Activated naive CD8-positive, alpha-beta T cell treated with anti-CD3 and anti-CD28 coated beads, Interleukin-2, amount 50 U/mL, for 24 hours (primary cell): ENCODE data around the gene DOCK8.

Experiments
- ATAC-seq: fragments of 150-1000 bp; cut with Tn5 transposase; one replicate; pipeline ENCODE4 v1.10.0; 2021
- DNase-seq: peaks from one replicate; pipeline ENCODE4 v3.0.0; 2021
- H3K27ac Mint-ChIP-seq: one replicate; pipeline ENCODE4 v1.8.0; 2021; ENCODE audit warnings: mild to moderate bottlenecking, mixed read lengths
- H3K27me3 Mint-ChIP-seq: one replicate; pipeline ENCODE4 v1.8.0; 2021; ENCODE audit warnings: mixed read lengths
- H3K36me3 Mint-ChIP-seq: one replicate; pipeline ENCODE4 v1.8.0; 2021; ENCODE audit warnings: low read depth, mixed read lengths
- H3K4me1 Mint-ChIP-seq: one replicate; pipeline ENCODE4 v1.8.0; 2021; ENCODE audit warnings: mixed read lengths
- H3K4me3 Mint-ChIP-seq: one replicate; pipeline ENCODE4 v1.8.0; 2021; ENCODE audit warnings: mild to moderate bottlenecking, moderate library complexity, mixed read lengths
- H3K9me3 Mint-ChIP-seq: one replicate; pipeline ENCODE4 v1.8.0; 2021; ENCODE audit warnings: mixed read lengths

The DOCK8 gene

GRCh38 chr9:494764-495163 lies 280.1 kb downstream of the DOCK8 start:
- no peaks in the 10 kb centered on the region for H3K36me3 Mint-ChIP-seq
- DNase-seq: no peak
- H3K9me3 Mint-ChIP-seq: no peaks in the 10 kb centered on the region
- H3K4me3 Mint-ChIP-seq: no peak overlapping the region
- no peak for ATAC-seq
- no peak overlapping the region for H3K27ac Mint-ChIP-seq
- H3K27me3 Mint-ChIP-seq: no peaks in the 10 kb centered on the region
- no peaks in the 10 kb centered on the region for H3K4me1 Mint-ChIP-seq

GRCh38 chr9:495739-496138 lies 281.1 kb downstream of the DOCK8 start:
- peak; percentile 46 for ATAC-seq
- DNase-seq: no peak
- H3K4me3 Mint-ChIP-seq: no peak overlapping the region
- H3K4me1 Mint-ChIP-seq: peaks cover 4% of the 10 kb centered on the region
- H3K27me3 Mint-ChIP-seq: no peaks in the 10 kb centered on the region
- H3K36me3 Mint-ChIP-seq: no peaks in the 10 kb centered on the region
- no peaks in the 10 kb centered on the region for H3K9me3 Mint-ChIP-seq
- no peak overlapping the region for H3K27ac Mint-ChIP-seq

GRCh38 chr9:503326-503725 lies 288.7 kb downstream of the DOCK8 start:
- Mint-ChIP-seq H3K36me3 (peaks cover 2% of the 10 kb centered on the region), H3K4me1 (peaks cover 20% of the 10 kb centered on the region), H3K27ac (peak overlapping the region; percentile 35), H3K9me3 (no peaks in the 10 kb centered on the region), H3K4me3 (peak overlapping the region; percentile 79), H3K27me3 (peaks cover 22% of the 10 kb centered on the region)
- DNase-seq: no peak
- ATAC-seq: no peak

- peak within 1 kb of the TSS; percentile 79 for H3K4me3 Mint-ChIP-seq
- peak; percentile 82 for ATAC-seq
- DNase-seq: peak; percentile 73
- H3K9me3 Mint-ChIP-seq: no peaks in the 10 kb centered on the region
- peaks cover 22% of the 10 kb centered on the region for H3K27me3 Mint-ChIP-seq
- peaks cover 20% of the 10 kb centered on the region for H3K4me1 Mint-ChIP-seq
- H3K27ac Mint-ChIP-seq: peak within 1 kb of the TSS; percentile 35
- H3K36me3 Mint-ChIP-seq: peaks cover 2% of the 10 kb centered on the region
Measured at GRCh38 chr9:503881-504852, 289.5 kb downstream of the DOCK8 start, which contains the start of gene KANK1. Gene KANK1 (plus strand): TSS chr9:504695.

GRCh38 chr9:504921-505740 lies 290.5 kb downstream of the DOCK8 start:
- DNase-seq (peak; percentile 21), ATAC-seq (peak; percentile 16)
- Mint-ChIP-seq H3K4me1 (peaks cover 20% of the 10 kb centered on the region), H3K27ac (no peak overlapping the region), H3K27me3 (peaks cover 22% of the 10 kb centered on the region), H3K36me3 (peaks cover 4% of the 10 kb centered on the region), H3K4me3 (peak overlapping the region; percentile 70), H3K9me3 (no peaks in the 10 kb centered on the region)

GRCh38 chr9:505741-506059 lies 291.0 kb downstream of the DOCK8 start:
- no peak overlapping the region for H3K27ac Mint-ChIP-seq
- peaks cover 17% of the 10 kb centered on the region for H3K4me1 Mint-ChIP-seq
- H3K36me3 Mint-ChIP-seq: peaks cover 4% of the 10 kb centered on the region
- peak overlapping the region; percentile 70 for H3K4me3 Mint-ChIP-seq
- ATAC-seq: no peak
- no peaks in the 10 kb centered on the region for H3K9me3 Mint-ChIP-seq
- H3K27me3 Mint-ChIP-seq: peaks cover 22% of the 10 kb centered on the region
- DNase-seq: no peak

- no peak overlapping the region for H3K4me3 Mint-ChIP-seq
- H3K4me1 Mint-ChIP-seq: peaks cover 15% of the 10 kb centered on the region
- peaks cover 4% of the 10 kb centered on the region for H3K36me3 Mint-ChIP-seq
- no peak overlapping the region for H3K27ac Mint-ChIP-seq
- peaks cover 22% of the 10 kb centered on the region for H3K27me3 Mint-ChIP-seq
- no peaks in the 10 kb centered on the region for H3K9me3 Mint-ChIP-seq
- DNase-seq (no peak), ATAC-seq (no peak)
Measured at GRCh38 chr9:506281-506680, 291.6 kb downstream of the DOCK8 start.

GRCh38 chr9:511861-512260 lies 297.2 kb downstream of the DOCK8 start:
- DNase-seq (no peak), ATAC-seq (no peak)
- Mint-ChIP-seq H3K9me3 (peaks cover 4% of the 10 kb centered on the region), H3K36me3 (peaks cover 3% of the 10 kb centered on the region), H3K4me1 (peaks cover 23% of the 10 kb centered on the region), H3K27me3 (no peaks in the 10 kb centered on the region), H3K4me3 (no peak overlapping the region), H3K27ac (no peak overlapping the region)

GRCh38 chr9:512555-513272 lies 298.0 kb downstream of the DOCK8 start:
- Mint-ChIP-seq H3K27me3 (no peaks in the 10 kb centered on the region), H3K36me3 (peaks cover 3% of the 10 kb centered on the region), H3K27ac (no peak overlapping the region), H3K9me3 (peaks cover 4% of the 10 kb centered on the region), H3K4me1 (peaks cover 30% of the 10 kb centered on the region), H3K4me3 (no peak overlapping the region)
- no peak for ATAC-seq
- DNase-seq: no peak
